ENCODE measurements around the gene RPS19. TPM values are rescaled to one million over a fixed set of nuclear protein-coding genes. Genes with fewer than 3 reads are reported as not detected.

RPS19 gene
- total RNA-seq, 1 experiment from 2014 or later = 3,152 TPM

- TF ChIP-seq RORB (CRISPR knock-in tag; IDR thresholded peaks at IDR 0.05) = no peak
- peak; percentile 46; the same call in 1 of the 2 replicates for TF ChIP-seq CREM (CRISPR knock-in tag; IDR thresholded peaks at IDR 0.05)
- no peak for TF ChIP-seq E2F1 (CRISPR knock-in tag; IDR thresholded peaks at IDR 0.05)
- TF ChIP-seq ZNF138 (CRISPR knock-in tag; conservative IDR thresholded peaks at IDR 0.05) = no peak
- TF ChIP-seq ATF2 (CRISPR knock-in tag; IDR thresholded peaks at IDR 0.05; ENCODE audit: borderline replicate concordance, low read depth) = no peak
- no peak for TF ChIP-seq KAT7 (CRISPR knock-in tag; IDR thresholded peaks at IDR 0.05; ENCODE audit: borderline replicate concordance)
- TF ChIP-seq MLX (CRISPR knock-in tag; IDR thresholded peaks at IDR 0.05) = no peak
- TF ChIP-seq ZNF532 (CRISPR knock-in tag; IDR thresholded peaks at IDR 0.05; ENCODE audit: borderline replicate concordance) = no peak
- no peak for TF ChIP-seq ZNF121 (CRISPR knock-in tag; IDR thresholded peaks at IDR 0.05)
- TF ChIP-seq ZNF232 (CRISPR knock-in tag; IDR thresholded peaks at IDR 0.05) = peak; percentile 73; the same call in 1 of the 2 replicates
- peak; percentile 10; the same call in 1 of the 2 replicates for TF ChIP-seq USF2 (CRISPR knock-in tag; IDR thresholded peaks at IDR 0.05)
- peak; percentile 100 for TF ChIP-seq ETV6 (CRISPR knock-in tag; IDR thresholded peaks at IDR 0.05)
- TF ChIP-seq ESRRA (CRISPR knock-in tag; IDR thresholded peaks at IDR 0.05; ENCODE audit: borderline replicate concordance) = 0 out of 2 replicates have a peak, but pooled peaks have one; percentile 24
- TF ChIP-seq TP53 (CRISPR knock-in tag; IDR thresholded peaks at IDR 0.05) = no peak; the same call in none of the 2 replicates
- TF ChIP-seq SP1 (CRISPR knock-in tag; conservative IDR thresholded peaks at IDR 0.05) = peak; percentile 100
- TF ChIP-seq ZBTB43 (CRISPR knock-in tag; IDR thresholded peaks at IDR 0.05) = 0 out of 2 replicates have a peak, but pooled peaks have one; percentile 45
- TF ChIP-seq E2F5 (CRISPR knock-in tag; IDR thresholded peaks at IDR 0.05) = no peak
- TF ChIP-seq IRF2 (CRISPR knock-in tag; IDR thresholded peaks at IDR 0.05; ENCODE audit: borderline replicate concordance, low read depth) = no peak
- peak; percentile 75; the same call in 1 of the 2 replicates for TF ChIP-seq IRF1 (CRISPR knock-in tag; IDR thresholded peaks at IDR 0.05)
Measured at GRCh38 chr19:41859618-41860418, at the start of gene RPS19 (continued).
